Activated naive CD8-positive, alpha-beta T cell (primary cell): ENCODE data around the gene DTNB.

Experiments used
- H3K27ac Mint-ChIP-seq: one replicate; pipeline ENCODE4 v1.8.0; 2021; ENCODE audit warnings: mixed read lengths
- H3K27me3 Mint-ChIP-seq: one replicate; pipeline ENCODE4 v1.8.0; 2021; ENCODE audit warnings: mixed read lengths
- H3K36me3 Mint-ChIP-seq: one replicate; pipeline ENCODE4 v1.8.0; 2021; ENCODE audit warnings: mixed read lengths
- H3K4me1 Mint-ChIP-seq: one replicate; pipeline ENCODE4 v1.8.0; 2021; ENCODE audit warnings: low read depth, mixed read lengths
- H3K4me3 Mint-ChIP-seq: one replicate; pipeline ENCODE4 v1.8.0; 2021; ENCODE audit warnings: mild to moderate bottlenecking, mixed read lengths
- H3K9me3 Mint-ChIP-seq: one replicate; pipeline ENCODE4 v1.8.0; 2021; ENCODE audit warnings: low read depth, mixed read lengths

DTNB gene

GRCh38 chr2:25514043-25514637, 159.2 kb downstream of the DTNB start:
- no peak overlapping the region for H3K27ac Mint-ChIP-seq
- peaks cover 5% of the 10 kb centered on the region for H3K36me3 Mint-ChIP-seq
- H3K27me3 Mint-ChIP-seq: no peaks in the 10 kb centered on the region
- no peaks in the 10 kb centered on the region for H3K9me3 Mint-ChIP-seq
- no peak overlapping the region for H3K4me3 Mint-ChIP-seq
- H3K4me1 Mint-ChIP-seq: peaks cover 6% of the 10 kb centered on the region

DNA sequence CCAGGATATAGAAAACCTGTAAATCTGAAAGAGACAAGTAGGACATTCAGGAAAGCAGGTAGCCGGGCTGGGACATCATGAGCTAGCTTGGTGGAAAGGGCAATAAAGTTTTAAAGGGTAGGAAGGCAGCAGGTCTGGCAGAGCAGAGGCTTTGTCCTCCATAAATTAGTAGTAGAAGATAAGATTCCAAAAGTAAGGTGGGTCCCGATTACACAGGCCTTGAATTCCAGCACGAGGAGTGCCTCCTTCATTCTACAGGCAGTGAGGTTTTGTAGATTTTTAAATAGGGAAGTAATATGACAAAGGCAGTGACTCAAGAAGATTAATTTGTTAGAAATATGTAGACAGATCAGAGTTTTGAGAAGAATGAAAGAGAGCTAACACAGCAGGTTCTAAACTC, 160.7 kb downstream of the DTNB start:
- H3K4me3 Mint-ChIP-seq: no peak overlapping the region
- no peaks in the 10 kb centered on the region for H3K9me3 Mint-ChIP-seq
- no peaks in the 10 kb centered on the region for H3K27me3 Mint-ChIP-seq
- H3K36me3 Mint-ChIP-seq: peaks cover 5% of the 10 kb centered on the region
- no peak overlapping the region for H3K27ac Mint-ChIP-seq
- peaks cover 6% of the 10 kb centered on the region for H3K4me1 Mint-ChIP-seq

- Mint-ChIP-seq H3K9me3 (no peaks in the 10 kb centered on the region), H3K27ac (no peak overlapping the region), H3K27me3 (no peaks in the 10 kb centered on the region), H3K4me1 (no peaks in the 10 kb centered on the region), H3K4me3 (no peak overlapping the region), H3K36me3 (peaks cover 7% of the 10 kb centered on the region)
Observed at GRCh38 chr2:25506226-25506625, 167.2 kb downstream of the DTNB start.

GRCh38 chr2:25505622-25506021, 167.8 kb downstream of the DTNB start:
- Mint-ChIP-seq H3K36me3 (peaks cover 7% of the 10 kb centered on the region), H3K4me1 (no peaks in the 10 kb centered on the region), H3K27me3 (no peaks in the 10 kb centered on the region), H3K4me3 (no peak overlapping the region), H3K9me3 (no peaks in the 10 kb centered on the region), H3K27ac (no peak overlapping the region)

GRCh38 chr2:25505182-25505581, 168.2 kb downstream of the DTNB start:
- Mint-ChIP-seq H3K4me1 (no peaks in the 10 kb centered on the region), H3K36me3 (peaks cover 8% of the 10 kb centered on the region), H3K4me3 (no peak overlapping the region), H3K27ac (no peak overlapping the region), H3K9me3 (no peaks in the 10 kb centered on the region), H3K27me3 (no peaks in the 10 kb centered on the region)

DNA sequence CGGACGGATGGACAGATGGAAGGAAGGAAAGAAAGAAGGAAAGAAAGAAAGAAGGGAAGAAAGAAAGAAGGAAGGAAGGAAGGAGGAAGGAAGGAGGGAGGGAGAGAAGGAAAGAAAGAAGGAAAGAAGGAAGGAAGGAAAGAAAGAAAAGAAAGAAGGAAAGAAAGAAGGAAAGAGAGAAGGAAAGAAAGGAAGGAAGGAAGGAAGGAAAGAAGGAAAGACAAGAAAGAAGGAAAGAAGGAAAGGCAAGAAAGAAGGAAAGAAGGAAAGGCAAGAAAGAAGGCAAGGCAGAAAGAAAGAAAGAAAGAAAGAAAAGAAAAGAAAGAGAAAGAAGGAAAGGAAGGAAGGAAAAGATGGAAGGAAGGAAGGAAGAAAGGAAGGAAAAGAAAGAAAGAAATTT, 169.1 kb downstream of the DTNB start:
- H3K4me1 Mint-ChIP-seq: no peaks in the 10 kb centered on the region
- H3K36me3 Mint-ChIP-seq: peaks cover 10% of the 10 kb centered on the region
- H3K27ac Mint-ChIP-seq: no peak overlapping the region
- no peaks in the 10 kb centered on the region for H3K9me3 Mint-ChIP-seq
- H3K4me3 Mint-ChIP-seq: no peak overlapping the region
- H3K27me3 Mint-ChIP-seq: no peaks in the 10 kb centered on the region

DNA sequence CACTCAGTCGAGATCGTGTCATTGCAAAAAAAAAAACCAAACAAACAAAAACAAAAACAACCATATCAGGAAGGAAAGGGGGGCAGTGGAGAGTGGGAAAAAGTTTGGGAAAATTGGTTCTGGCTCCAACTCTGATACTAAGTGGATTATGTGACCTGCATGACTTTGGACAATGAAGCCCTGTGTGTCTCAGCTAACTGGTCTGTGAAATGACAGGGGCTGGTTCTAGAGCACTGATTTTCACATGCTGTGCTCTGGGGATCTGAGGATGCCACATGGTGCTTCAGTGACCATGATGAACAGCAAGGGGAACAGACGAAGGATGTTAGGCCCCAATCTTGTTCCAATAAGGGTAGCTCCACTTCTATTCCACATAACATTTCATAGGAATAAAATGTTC, 174.2 kb downstream of the DTNB start:
- Mint-ChIP-seq H3K36me3 (peaks cover 23% of the 10 kb centered on the region), H3K9me3 (no peaks in the 10 kb centered on the region), H3K27me3 (no peaks in the 10 kb centered on the region), H3K4me3 (no peak overlapping the region), H3K4me1 (no peaks in the 10 kb centered on the region), H3K27ac (no peak overlapping the region)

- Mint-ChIP-seq H3K4me3 (no peak overlapping the region), H3K4me1 (no peaks in the 10 kb centered on the region)
Observed at GRCh38 chr2:25497918-25498407, 175.4 kb downstream of the DTNB start.

DNA sequence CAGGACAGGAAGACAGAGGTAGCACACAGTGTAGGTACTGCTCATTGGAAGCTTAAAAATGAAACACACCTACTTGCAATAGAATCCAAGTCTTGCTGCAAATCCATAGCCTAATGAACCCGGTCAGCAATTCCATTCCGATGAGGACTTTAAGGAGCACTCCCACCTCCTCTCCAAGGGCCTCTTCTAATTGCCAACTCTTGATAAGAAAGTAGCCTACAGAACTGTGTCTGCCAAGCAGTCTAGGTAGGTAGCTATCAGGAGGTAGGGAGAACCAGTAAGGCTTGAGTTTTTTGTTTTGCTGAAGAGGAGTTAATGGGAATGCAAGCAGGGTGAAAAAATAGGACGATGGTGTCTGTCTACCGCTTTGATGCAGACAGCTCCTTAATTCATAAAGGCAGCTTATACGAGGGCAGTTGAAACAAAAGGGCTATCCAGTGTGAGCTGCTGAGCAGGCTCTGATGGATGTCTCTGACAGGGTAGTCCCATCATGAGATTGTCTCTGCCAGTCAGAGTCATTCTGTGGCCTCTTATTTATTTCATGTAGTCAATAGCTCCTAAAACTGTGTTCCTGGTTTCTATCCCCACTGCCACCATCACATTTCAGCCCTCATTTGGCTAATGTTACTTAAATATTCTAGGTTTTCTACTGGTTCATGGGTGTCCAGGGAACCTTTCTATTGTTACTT, 176.0 kb downstream of the DTNB start:
- Mint-ChIP-seq H3K27ac (no peak overlapping the region), H3K9me3 (no peaks in the 10 kb centered on the region), H3K27me3 (no peaks in the 10 kb centered on the region), H3K4me3 (no peak overlapping the region), H3K4me1 (no peaks in the 10 kb centered on the region), H3K36me3 (peaks cover 23% of the 10 kb centered on the region)

More at GRCh38 chr2:25497918-25498407, 175.4 kb downstream of the DTNB start:
- no peak overlapping the region for H3K27ac Mint-ChIP-seq
- H3K36me3 Mint-ChIP-seq: peaks cover 23% of the 10 kb centered on the region
- H3K9me3 Mint-ChIP-seq: no peaks in the 10 kb centered on the region
- no peaks in the 10 kb centered on the region for H3K27me3 Mint-ChIP-seq

DNA sequence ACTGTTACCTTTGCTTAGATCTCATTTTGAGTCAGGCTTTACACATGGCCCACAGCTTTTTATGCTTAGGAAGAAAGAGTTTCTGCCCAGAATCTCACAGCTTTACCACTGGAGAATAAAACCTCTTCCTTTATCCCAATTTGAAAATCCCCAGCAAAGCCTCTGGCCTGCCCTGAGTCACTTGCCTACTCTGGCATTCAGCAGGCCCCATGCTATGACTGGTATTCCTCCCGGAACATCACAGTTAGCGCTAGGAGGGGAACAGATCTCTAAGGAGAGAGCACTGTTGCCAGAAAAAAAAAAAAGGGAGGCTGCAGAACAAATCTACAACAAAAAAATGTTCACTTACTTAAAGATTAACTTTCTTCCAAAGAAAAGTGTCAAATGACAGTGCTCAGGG, 178.8 kb downstream of the DTNB start:
- Mint-ChIP-seq H3K36me3 (peaks cover 20% of the 10 kb centered on the region), H3K27ac (no peak overlapping the region), H3K4me1 (no peaks in the 10 kb centered on the region), H3K9me3 (no peaks in the 10 kb centered on the region), H3K27me3 (no peaks in the 10 kb centered on the region), H3K4me3 (no peak overlapping the region)

- no peaks in the 10 kb centered on the region for H3K9me3 Mint-ChIP-seq
- no peak overlapping the region for H3K4me3 Mint-ChIP-seq
- H3K27ac Mint-ChIP-seq: no peak overlapping the region
- no peaks in the 10 kb centered on the region for H3K27me3 Mint-ChIP-seq
- H3K36me3 Mint-ChIP-seq: peaks cover 17% of the 10 kb centered on the region
- H3K4me1 Mint-ChIP-seq: no peaks in the 10 kb centered on the region
Observed at GRCh38 chr2:25493207-25493606, 180.2 kb downstream of the DTNB start.

- H3K4me3 Mint-ChIP-seq: no peak overlapping the region
- H3K27me3 Mint-ChIP-seq: no peaks in the 10 kb centered on the region
- peaks cover 16% of the 10 kb centered on the region for H3K36me3 Mint-ChIP-seq
- no peak overlapping the region for H3K27ac Mint-ChIP-seq
- no peaks in the 10 kb centered on the region for H3K4me1 Mint-ChIP-seq
- no peaks in the 10 kb centered on the region for H3K9me3 Mint-ChIP-seq
Observed at GRCh38 chr2:25492726-25493125, 180.7 kb downstream of the DTNB start.

GRCh38 chr2:25491966-25492532, 181.3 kb downstream of the DTNB start:
- H3K4me3 Mint-ChIP-seq: no peak overlapping the region
- H3K36me3 Mint-ChIP-seq: peaks cover 20% of the 10 kb centered on the region
- H3K9me3 Mint-ChIP-seq: no peaks in the 10 kb centered on the region
- no peaks in the 10 kb centered on the region for H3K4me1 Mint-ChIP-seq
- H3K27ac Mint-ChIP-seq: no peak overlapping the region
- no peaks in the 10 kb centered on the region for H3K27me3 Mint-ChIP-seq

- Mint-ChIP-seq H3K36me3 (peaks cover 16% of the 10 kb centered on the region), H3K27me3 (no peaks in the 10 kb centered on the region), H3K4me1 (no peaks in the 10 kb centered on the region), H3K27ac (no peak overlapping the region), H3K9me3 (no peaks in the 10 kb centered on the region), H3K4me3 (no peak overlapping the region)
Observed at GRCh38 chr2:25491003-25491696, 182.2 kb downstream of the DTNB start.

DNA sequence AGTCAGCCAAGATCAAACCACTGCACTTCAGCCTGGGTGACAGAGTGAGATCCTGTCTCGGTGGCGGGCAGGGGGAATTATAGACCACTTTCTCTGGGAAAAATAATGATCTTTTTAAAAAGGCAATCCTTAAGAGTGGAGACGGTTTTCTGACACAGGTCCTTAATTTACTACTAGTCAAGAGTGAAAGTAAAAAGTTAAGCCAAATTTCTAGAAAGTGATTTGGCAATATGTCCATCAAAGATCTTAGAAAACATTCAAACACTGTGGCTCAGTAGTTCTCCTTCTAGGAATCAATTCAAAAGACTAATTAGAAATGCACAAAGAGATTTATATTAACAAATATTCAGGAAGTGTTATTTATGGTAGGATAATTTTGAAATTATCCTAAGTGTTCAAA, 183.2 kb downstream of the DTNB start:
- H3K27ac Mint-ChIP-seq: no peak overlapping the region
- H3K4me3 Mint-ChIP-seq: no peak overlapping the region
- H3K27me3 Mint-ChIP-seq: no peaks in the 10 kb centered on the region
- no peaks in the 10 kb centered on the region for H3K4me1 Mint-ChIP-seq
- peaks cover 10% of the 10 kb centered on the region for H3K36me3 Mint-ChIP-seq
- no peaks in the 10 kb centered on the region for H3K9me3 Mint-ChIP-seq
